Erythroblast (primary cell): Measurements from ENCODE around the gene BPNT1.

Experiments used
- GATA1 ChIP-seq: IDR thresholded peaks from 2 replicates; pipeline ENCODE4 v1.6.1; 2011; ENCODE audit warnings: low read depth, mild to moderate bottlenecking, control low read depth, low read length, moderate library complexity
- POLR2A ChIP-seq: IDR thresholded peaks from 2 replicates; pipeline ENCODE4 v1.6.1; 2011; ENCODE audit warnings: mild to moderate bottlenecking, low read length

GRCh38 chr1:220099826-220100225, 10.2 kb upstream of the BPNT1 start:
- TF ChIP-seq POLR2A (no peak), GATA1 (no peak)
